22Rv1 (cell line): ENCODE data around the gene CCDC144A.
"Not testable (repeated sequence)": the region's sequence is repeated elsewhere in the genome, so short reads cannot be mapped to it uniquely, and the experiment has no call there.

Experiments
- ZFX ChIP-seq: fragments of 450-650 bp; IDR thresholded peaks from 2 replicates; pipeline ENCODE4 v1.6.1; 2017; ENCODE audit warnings: antibody characterized with exemption, borderline replicate concordance
- TF ChIP-seq, protein P1 (sequence below): fragments of 450-650 bp; IDR thresholded peaks from 2 replicates; pipeline ENCODE4 v1.5.1; 2017; ENCODE audit warnings: mild to moderate bottlenecking

DNA sequence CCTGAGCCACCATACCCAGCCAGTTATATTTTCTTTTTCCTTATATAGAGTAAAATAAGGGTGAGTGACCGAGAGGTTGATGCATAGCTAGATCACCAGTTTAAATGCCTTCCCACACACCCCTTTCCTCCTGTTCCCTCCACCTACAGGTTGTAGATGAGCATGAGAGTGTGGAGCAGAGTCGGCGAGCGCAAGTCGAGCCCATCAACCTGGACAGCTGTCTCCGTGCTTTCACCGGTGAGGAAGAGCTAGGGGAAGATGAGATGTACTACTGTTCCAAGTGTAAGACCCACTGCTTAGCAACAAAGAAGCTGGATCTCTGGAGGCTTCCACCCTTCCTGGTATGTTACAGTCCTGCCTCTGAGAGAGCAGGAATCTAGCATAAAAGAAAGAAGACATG, 105.9 kb downstream of the CCDC144A start:
- TF ChIP-seq, protein P1, sequence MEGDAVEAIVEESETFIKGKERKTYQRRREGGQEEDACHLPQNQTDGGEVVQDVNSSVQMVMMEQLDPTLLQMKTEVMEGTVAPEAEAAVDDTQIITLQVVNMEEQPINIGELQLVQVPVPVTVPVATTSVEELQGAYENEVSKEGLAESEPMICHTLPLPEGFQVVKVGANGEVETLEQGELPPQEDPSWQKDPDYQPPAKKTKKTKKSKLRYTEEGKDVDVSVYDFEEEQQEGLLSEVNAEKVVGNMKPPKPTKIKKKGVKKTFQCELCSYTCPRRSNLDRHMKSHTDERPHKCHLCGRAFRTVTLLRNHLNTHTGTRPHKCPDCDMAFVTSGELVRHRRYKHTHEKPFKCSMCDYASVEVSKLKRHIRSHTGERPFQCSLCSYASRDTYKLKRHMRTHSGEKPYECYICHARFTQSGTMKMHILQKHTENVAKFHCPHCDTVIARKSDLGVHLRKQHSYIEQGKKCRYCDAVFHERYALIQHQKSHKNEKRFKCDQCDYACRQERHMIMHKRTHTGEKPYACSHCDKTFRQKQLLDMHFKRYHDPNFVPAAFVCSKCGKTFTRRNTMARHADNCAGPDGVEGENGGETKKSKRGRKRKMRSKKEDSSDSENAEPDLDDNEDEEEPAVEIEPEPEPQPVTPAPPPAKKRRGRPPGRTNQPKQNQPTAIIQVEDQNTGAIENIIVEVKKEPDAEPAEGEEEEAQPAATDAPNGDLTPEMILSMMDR: not testable (repeated sequence)
- TF ChIP-seq ZFX: not testable (repeated sequence)
